ENCODE measurements around the gene FIBIN.
A peak's percentile ranks its signal among the peaks of the same experiment; 100 is the strongest.

DNA sequence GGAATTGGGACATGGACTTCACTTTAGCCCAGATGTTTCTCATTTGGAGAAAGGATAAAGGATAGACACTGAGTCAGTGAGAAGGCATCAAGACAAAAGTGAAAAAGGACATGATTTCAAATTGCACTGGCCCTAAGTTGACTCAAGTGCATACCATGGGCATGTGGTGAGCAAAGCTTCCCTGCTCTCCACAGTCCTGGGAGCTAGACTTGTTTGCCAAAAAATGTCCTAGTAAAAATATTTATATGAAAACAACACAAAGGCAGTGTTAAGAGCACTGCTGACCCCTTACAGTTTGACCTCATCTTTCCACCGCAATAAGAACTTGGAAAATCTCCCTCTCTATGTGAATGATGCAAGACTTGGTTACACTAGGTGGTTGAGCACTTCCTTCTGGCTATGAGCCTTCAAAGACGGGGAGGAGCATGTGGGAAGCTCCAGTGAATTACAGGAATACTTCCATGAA is 46.5 kb upstream of the FIBIN start:
- TF ChIP-seq POLR2AphosphoS5 (IDR thresholded peaks at IDR 0.05) (peak; percentile 80 to 86 (median 83)), POLR2A (IDR thresholded peaks at IDR 0.05) (no peak)
